SKM-1 (cell line): ENCODE results near the gene OPA3.

Experiments used
- DNase-seq: peaks from one replicate; lab custom pipeline; 2025; ENCODE audit not compliant: unreplicated experiment; lab: John Stamatoyannopoulos, UW

Gene OPA3

GRCh38 chr19:45483033-45483432 is 101.6 kb downstream of the OPA3 start:
- no peak for DNase-seq

GRCh38 chr19:45478454-45479238 is 106.0 kb downstream of the OPA3 start:
- DNase-seq = peak; percentile 40

DNA sequence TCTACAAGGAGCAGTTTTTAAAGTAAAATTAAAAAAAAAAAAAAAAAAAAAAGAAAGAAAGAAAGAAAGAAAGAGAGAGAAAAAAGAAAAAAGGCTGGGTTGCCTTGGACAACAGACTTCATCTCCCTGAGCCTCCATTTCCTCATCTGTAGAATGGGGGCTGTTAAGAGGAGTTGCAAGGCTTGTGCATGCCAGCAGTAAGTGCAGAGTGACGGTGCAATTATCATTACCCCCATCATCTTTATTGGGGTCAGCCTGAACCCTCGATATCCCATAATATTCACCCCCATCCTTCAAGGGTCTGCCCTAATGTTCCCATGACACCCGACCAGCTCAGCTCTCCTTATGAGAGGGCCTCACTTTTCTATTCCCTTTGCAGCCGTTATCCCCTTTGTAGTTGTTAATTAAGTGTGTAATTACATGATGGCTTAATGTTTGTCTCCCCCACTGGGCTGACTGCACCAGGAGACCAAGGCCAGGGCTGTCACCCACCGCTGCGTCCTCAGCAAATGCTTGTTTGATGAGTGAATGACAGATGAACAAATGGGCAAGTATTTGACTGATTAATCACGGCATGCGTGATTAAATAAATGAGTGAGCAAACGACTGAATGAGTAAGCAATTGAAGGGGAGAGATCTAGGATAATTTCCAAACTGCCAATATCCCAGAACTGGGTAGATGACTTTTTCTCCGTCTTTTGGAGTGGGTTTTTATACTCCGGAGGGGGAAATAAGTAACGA is 106.7 kb downstream of the OPA3 start:
- no peak for DNase-seq
